SK-N-SH treated with all-trans-retinoic acid at 6 μM for 48 hours (cell line): Measurements from ENCODE around the gene COL4A5.

Source experiments
- PPARA ChIP-seq: fragments of 250-450 bp; sonication (Bioruptor Pico); IDR thresholded peaks from 2 replicates; pipeline ENCODE4 v1.5.0; 2020; ENCODE audit warnings: mild to moderate bottlenecking, borderline replicate concordance
- RARB ChIP-seq: fragments of 250-450 bp; sonication (Bioruptor Pico); IDR thresholded peaks from 2 replicates; pipeline ENCODE4 v1.8.0; 2021; ENCODE audit warnings: mild to moderate bottlenecking, moderate library complexity
- ZFP3 ChIP-seq: fragments of 250-450 bp; sonication (Bioruptor Pico); IDR thresholded peaks from 2 replicates; pipeline ENCODE4 v1.5.0; 2020; ENCODE audit warnings: mild to moderate bottlenecking, moderate library complexity
- ZNF565 ChIP-seq: fragments of 450-650 bp; formaldehyde crosslinking; conservative IDR thresholded peaks from 2 replicates; pipeline ENCODE4 v1.5.0; 2020; ENCODE audit warnings: low read depth, mild to moderate bottlenecking, moderate library complexity
- TF ChIP-seq, protein P1 (sequence below): fragments of 250-450 bp; sonication (Bioruptor Pico); IDR thresholded peaks from 2 replicates; pipeline ENCODE4 v1.5.1; 2020; ENCODE audit warnings: low read depth, mild to moderate bottlenecking, moderate library complexity
- TF ChIP-seq, protein P2 (sequence below): fragments of 250-450 bp; sonication (Bioruptor Pico); IDR thresholded peaks from 2 replicates; pipeline ENCODE4 v1.5.1; 2021; ENCODE audit warnings: mild to moderate bottlenecking, moderate library complexity
- TF ChIP-seq, protein P3 (sequence below): fragments of 250-450 bp; sonication (Bioruptor Pico); IDR thresholded peaks from 2 replicates; pipeline ENCODE4 v1.5.0; 2020; ENCODE audit warnings: mild to moderate bottlenecking, moderate library complexity

DNA sequence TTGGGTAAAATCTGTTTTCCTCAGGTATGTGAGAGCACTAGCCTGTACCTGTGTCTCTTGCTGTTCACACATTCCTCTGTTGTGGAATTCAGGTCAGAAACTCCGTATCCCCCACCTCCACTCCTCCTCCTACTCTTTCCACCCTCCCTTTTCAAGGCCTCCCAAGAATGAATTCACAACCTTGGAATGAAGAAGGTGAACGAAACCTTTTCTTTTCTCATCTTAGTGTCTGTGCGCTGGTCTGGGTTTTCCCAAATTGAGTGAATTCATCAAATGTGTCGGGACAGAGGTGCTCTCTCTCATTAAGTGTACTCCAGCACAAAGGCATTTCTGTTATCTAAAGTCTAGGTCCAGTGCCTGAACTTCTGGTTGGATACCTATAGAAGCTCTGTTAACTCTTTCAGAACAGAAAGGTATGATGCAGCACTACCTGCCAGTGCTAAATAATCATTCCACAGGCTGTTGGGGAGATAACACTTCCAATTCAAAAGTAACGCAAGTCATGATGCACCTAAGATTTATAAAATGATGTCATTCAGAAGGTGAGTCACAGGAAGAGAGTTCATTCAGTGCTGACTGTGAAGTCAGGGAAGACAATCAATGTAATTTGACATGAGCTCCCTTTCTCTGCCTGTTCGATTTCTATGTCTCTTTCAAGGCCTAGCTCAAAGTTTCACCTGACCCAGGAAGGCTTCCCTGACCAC, 43.3 kb upstream of the COL4A5 start:
- TF ChIP-seq, protein P1, sequence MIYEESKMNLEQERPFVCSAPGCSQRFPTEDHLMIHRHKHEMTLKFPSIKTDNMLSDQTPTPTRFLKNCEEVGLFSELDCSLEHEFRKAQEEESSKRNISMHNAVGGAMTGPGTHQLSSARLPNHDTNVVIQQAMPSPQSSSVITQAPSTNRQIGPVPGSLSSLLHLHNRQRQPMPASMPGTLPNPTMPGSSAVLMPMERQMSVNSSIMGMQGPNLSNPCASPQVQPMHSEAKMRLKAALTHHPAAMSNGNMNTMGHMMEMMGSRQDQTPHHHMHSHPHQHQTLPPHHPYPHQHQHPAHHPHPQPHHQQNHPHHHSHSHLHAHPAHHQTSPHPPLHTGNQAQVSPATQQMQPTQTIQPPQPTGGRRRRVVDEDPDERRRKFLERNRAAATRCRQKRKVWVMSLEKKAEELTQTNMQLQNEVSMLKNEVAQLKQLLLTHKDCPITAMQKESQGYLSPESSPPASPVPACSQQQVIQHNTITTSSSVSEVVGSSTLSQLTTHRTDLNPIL (CRISPR knock-in tag) = no peak
- TF ChIP-seq RARB (CRISPR knock-in tag) = no peak
- TF ChIP-seq ZNF565 (CRISPR knock-in tag) = no peak
- TF ChIP-seq, protein P2, sequence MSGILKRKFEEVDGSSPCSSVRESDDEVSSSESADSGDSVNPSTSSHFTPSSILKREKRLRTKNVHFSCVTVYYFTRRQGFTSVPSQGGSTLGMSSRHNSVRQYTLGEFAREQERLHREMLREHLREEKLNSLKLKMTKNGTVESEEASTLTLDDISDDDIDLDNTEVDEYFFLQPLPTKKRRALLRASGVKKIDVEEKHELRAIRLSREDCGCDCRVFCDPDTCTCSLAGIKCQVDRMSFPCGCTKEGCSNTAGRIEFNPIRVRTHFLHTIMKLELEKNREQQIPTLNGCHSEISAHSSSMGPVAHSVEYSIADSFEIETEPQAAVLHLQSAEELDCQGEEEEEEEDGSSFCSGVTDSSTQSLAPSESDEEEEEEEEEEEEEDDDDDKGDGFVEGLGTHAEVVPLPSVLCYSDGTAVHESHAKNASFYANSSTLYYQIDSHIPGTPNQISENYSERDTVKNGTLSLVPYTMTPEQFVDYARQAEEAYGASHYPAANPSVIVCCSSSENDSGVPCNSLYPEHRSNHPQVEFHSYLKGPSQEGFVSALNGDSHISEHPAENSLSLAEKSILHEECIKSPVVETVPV (CRISPR knock-in tag) = no peak
- TF ChIP-seq ZFP3 (CRISPR knock-in tag) = no peak
- TF ChIP-seq PPARA = no peak
- TF ChIP-seq, protein P3, sequence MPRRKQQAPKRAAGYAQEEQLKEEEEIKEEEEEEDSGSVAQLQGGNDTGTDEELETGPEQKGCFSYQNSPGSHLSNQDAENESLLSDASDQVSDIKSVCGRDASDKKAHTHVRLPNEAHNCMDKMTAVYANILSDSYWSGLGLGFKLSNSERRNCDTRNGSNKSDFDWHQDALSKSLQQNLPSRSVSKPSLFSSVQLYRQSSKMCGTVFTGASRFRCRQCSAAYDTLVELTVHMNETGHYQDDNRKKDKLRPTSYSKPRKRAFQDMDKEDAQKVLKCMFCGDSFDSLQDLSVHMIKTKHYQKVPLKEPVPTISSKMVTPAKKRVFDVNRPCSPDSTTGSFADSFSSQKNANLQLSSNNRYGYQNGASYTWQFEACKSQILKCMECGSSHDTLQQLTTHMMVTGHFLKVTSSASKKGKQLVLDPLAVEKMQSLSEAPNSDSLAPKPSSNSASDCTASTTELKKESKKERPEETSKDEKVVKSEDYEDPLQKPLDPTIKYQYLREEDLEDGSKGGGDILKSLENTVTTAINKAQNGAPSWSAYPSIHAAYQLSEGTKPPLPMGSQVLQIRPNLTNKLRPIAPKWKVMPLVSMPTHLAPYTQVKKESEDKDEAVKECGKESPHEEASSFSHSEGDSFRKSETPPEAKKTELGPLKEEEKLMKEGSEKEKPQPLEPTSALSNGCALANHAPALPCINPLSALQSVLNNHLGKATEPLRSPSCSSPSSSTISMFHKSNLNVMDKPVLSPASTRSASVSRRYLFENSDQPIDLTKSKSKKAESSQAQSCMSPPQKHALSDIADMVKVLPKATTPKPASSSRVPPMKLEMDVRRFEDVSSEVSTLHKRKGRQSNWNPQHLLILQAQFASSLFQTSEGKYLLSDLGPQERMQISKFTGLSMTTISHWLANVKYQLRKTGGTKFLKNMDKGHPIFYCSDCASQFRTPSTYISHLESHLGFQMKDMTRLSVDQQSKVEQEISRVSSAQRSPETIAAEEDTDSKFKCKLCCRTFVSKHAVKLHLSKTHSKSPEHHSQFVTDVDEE (CRISPR knock-in tag) = no peak
